Heart left ventricle (tissue), 16 donors: ENCODE results near the gene DNMT1. TPM values are rescaled to one million over a fixed set of nuclear protein-coding genes. Genes with fewer than 3 reads are reported as not detected.

Experiments used
- ATAC-seq, 4 donors: fragments of 200-7000 bp; cut with Tn5 transposase; one replicate each; pipeline ENCODE4 v1.9.1; 2020 to 2022; ENCODE audit warnings: moderate library complexity in 4 of 4, mild to moderate bottlenecking in 3 of 4, moderate number of reproducible peaks in 1 of 4
- DNase-seq, 5 donors: peaks; one replicate each; pipeline ENCODE4 v3.0.0-alpha.2; 2020
- H3K27ac ChIP-seq, 12 donors: fragments of 200-600 bp; sonication (generic) in 4 of 12; one replicate each; pipeline versions ENCODE4 v1.5.0 to v1.8.0; 2016 to 2022; ENCODE audit warnings: mild to moderate bottlenecking in 2 of 12
- H3K27me3 ChIP-seq, 9 donors: fragments of 200-600 bp; sonication (generic) in 2 of 9; one replicate each; pipeline versions ENCODE4 v1.5.1 to v1.8.0; 2016 to 2022; ENCODE audit warnings: mild to moderate bottlenecking in 3 of 9
- H3K36me3 ChIP-seq, 9 donors: fragments of 200-600 bp; sonication (generic) in 2 of 9; one replicate each; pipeline versions ENCODE4 v1.5.0 to v1.8.0; 2018 to 2022; ENCODE audit warnings: mild to moderate bottlenecking in 2 of 9
- H3K4me1 ChIP-seq, 12 donors: fragments of 200-600 bp; sonication (generic) in 4 of 12; one replicate each; pipeline versions ENCODE4 v1.5.0 to v1.8.0; 2016 to 2022; ENCODE audit warnings: mild to moderate bottlenecking in 3 of 12
- H3K4me3 ChIP-seq, 12 donors: fragments of 200-600 bp; sonication (generic) in 4 of 12; one replicate each; pipeline versions ENCODE4 v1.5.0 to v1.8.0; 2017 to 2022; ENCODE audit warnings: mild to moderate bottlenecking in 9 of 12, moderate library complexity in 4 of 12
- H3K9me3 ChIP-seq, 12 donors: fragments of 200-600 bp; sonication (generic) in 4 of 12; one replicate each; pipeline versions ENCODE4 v1.5.0 to v1.8.0; 2016 to 2022; ENCODE audit warnings: mild to moderate bottlenecking in 1 of 12
- CTCF ChIP-seq, 12 donors: fragments of 200-600 bp; sonication (generic) in 4 of 12; IDR thresholded peaks; one replicate each; pipeline versions ENCODE4 v1.5.0 to v1.8.0; 2018 to 2022; ENCODE audit warnings: antibody characterized with exemption in 12 of 12, mild to moderate bottlenecking in 5 of 12
- POLR2A ChIP-seq, 2 donors: fragments of 450-650 bp; IDR thresholded peaks; one replicate each; pipeline ENCODE4 v1.6.1; 2017; ENCODE audit warnings: antibody characterized with exemption in 2 of 2, mild to moderate bottlenecking in 2 of 2, moderate library complexity in 2 of 2
- WGBS, 4 donors: extraction: QIAGEN DNeasy Blood & Tissue Kit in 2 of 4; methylation state at CpG; one replicate each; pipeline versions ENCODE4 v1.1.5 to v1.1.7; 2013 to 2018; 5-methylcytosine and 5-hydroxymethylcytosine counted together
- intact Hi-C, 10 donors: fragments of 100-400 bp; cut with DNase I; formaldehyde crosslinking; loops; one replicate each; pipeline versions ENCODE4 v1.11.1 to v1.14.2; 2022
- polyA plus RNA-seq, 2 donors: library from polyadenylated mRNA; stranded (reverse); fragments of 200-250 nt; gene quantifications; one replicate each; pipeline ENCODE4 v1.2.3, GENCODE V29; 2013
- total RNA-seq, 9 donors: library from RNA; depleted of rRNA in 2 of 9; stranded (reverse); fragments of >200 nt in 2 of 9; fragmentation: NEBNext Ultra II Directional in 3 of 9; extraction: Animal tissue kit (Norgen Biotek cat#: 25700) in 3 of 9; gene quantifications; one replicate each; pipeline versions ENCODE4 v1.1.0 to v1.2.4, GENCODE V29; 2016 to 2023
- donor health status: ischemic (EF 13 %, LVEDD 7.1; RV severe dilation, severe dysfunction).
- donor health status: healthy with polysubstance abuse.
- donor health status: DM: no; HTN: yes; CAD: no.
- donor health status: DM: no; HTN: no; CAD: no.
- donor health status: ischemic (EF 25% LVEDD 6.9; RV normal size, moderate dysfunction).
- donor health status: ischemic (EF 25% LVEDD 5.7; RV mildly dilated, moderate dysfunction).
- donor health status: healthy.
- donor health status: DM: yes; HTN: yes; CAD: no.
- donor health status: ischemic (EF 35%, LVEDD 5.7; RV mildly dilated, moderate dysfunction).
- donor health status: nonischemic (EF 11% LVEDD 7.7; RV severe dilation, severe dysfunction).
- donor health status: DM: yes; HTN: yes; CAD: no.
- donor health status: PGD.
- donor health status: ischemic (EF 29% LVEDD 5.4; RV normal size, mild dysfunction).
- donor health status: nonischemic (EF 23%, LVEDD 6.1; RV moderate dilation, normal function).

DNMT1 gene
- total and polyA plus RNA-seq, 11 donors, result 16.1 to 61.6 (median 25.0) TPM

DNA sequence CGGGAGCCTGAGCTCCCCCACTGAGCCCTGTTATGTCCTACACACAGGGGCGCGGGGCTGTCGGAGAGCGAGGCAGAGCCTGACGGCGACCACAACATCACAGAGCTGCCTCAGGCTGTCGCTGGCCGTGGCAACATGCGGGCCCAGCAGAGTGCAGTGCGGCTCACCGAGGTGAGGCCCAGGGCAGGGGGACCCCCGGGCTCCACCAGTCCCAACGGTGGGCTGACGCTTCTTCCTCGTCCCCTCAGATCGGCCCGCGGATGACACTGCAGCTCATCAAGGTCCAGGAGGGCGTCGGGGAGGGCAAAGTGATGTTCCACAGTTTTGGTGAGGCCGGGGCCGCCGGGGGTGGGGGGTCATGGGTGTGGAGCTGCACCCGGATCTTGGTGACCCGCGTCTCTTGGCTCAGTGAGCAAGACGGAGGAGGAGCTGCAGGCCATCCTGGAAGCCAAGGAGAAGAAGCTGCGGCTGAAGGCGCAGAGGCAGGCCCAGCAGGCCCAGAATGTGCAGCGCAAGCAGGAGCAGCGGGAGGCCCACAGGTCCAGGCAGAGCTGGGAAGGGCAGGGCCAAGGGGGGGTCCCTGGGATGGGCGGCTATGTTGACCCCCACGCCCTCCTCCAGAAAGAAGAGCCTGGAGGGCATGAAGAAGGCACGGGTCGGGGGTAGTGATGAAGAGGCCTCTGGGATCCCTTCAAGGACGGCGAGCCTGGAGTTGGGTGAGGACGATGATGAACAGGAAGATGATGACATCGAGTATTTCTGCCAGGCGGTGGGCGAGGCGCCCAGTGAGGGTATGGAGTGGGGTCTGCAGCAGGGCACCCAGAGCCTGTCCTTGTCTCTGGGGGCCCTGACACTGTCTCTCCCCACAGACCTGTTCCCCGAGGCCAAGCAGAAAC, 84.4 kb downstream of the DNMT1 start:
- no peak overlapping the region for H3K4me3 ChIP-seq
- DNase-seq, result no peak
- intact Hi-C loops, result loop anchor here in 7 of 10 donors (5.0 to 10.0 kb wide), 5 partner anchors 134 to 274 kb away; partner anchors contain the start of genes MRPL4 (in 2 of the 7), OLFM2 (in 2 of the 7) and TYK2 (in 1 of the 7)
- no peaks in the 10 kb centered on the region for H3K9me3 ChIP-seq
- H3K27ac ChIP-seq, result peak overlapping the region in 1 of 12 donors; percentile 86
- H3K4me1 ChIP-seq, result peaks cover 0 to 58% (median 14%) of the 10 kb centered on the region in 12 donors
- 91 to 92% (median 91%) methylated on average over 32 to 44 of the region's 44 CpGs for WGBS, 4 donors
- no peak for ATAC-seq
- H3K27me3 ChIP-seq, result no peaks in the 10 kb centered on the region
- no peak for TF ChIP-seq POLR2A (IDR thresholded peaks at IDR 0.05)
- TF ChIP-seq CTCF (IDR thresholded peaks at IDR 0.05), result no peak
- H3K36me3 ChIP-seq, result peaks cover 7 to 60% (median 54%) of the 10 kb centered on the region in 9 donors

GRCh38 chr19:10109528-10109927, 85.2 kb downstream of the DNMT1 start:
- Histone ChIP-seq H3K4me1 (peaks cover 0 to 65% (median 14%) of the 10 kb centered on the region in 12 donors), H3K9me3 (no peaks in the 10 kb centered on the region), H3K27ac (no peak overlapping the region), H3K36me3 (peaks cover 7 to 53% (median 46%) of the 10 kb centered on the region in 9 donors), H3K4me3 (no peak overlapping the region), H3K27me3 (no peaks in the 10 kb centered on the region)
- no peak for DNase-seq
- TF ChIP-seq POLR2A (IDR thresholded peaks at IDR 0.05), result no peak
- no peak for ATAC-seq
- 93% methylated on average over 13 to 14 of the region's 14 CpGs for WGBS, 4 donors
- intact Hi-C loops, result loop anchor here in 1 of 10 donors (5.0 kb wide), 2 partner anchors 143 to 588 kb away; partner anchors contain the start of gene MRPL4

- TF ChIP-seq CTCF (IDR thresholded peaks at IDR 0.05) (no peak), POLR2A (IDR thresholded peaks at IDR 0.05) (no peak)
- H3K9me3 ChIP-seq, result no peaks in the 10 kb centered on the region
- 90 to 95% (median 95%) methylated on average over 12 to 14 of the region's 14 CpGs for WGBS, 4 donors
- H3K4me1 ChIP-seq, result peaks cover 0 to 55% (median 13%) of the 10 kb centered on the region in 12 donors
- no peak overlapping the region for H3K27ac ChIP-seq
- peaks cover 7 to 46% (median 42%) of the 10 kb centered on the region in 9 donors for H3K36me3 ChIP-seq
- no peak for ATAC-seq
- intact Hi-C loops, result loop anchor here in 1 of 10 donors (5.0 kb wide), 2 partner anchors 144 to 589 kb away; partner anchors contain the start of gene MRPL4
- no peaks in the 10 kb centered on the region for H3K27me3 ChIP-seq
- DNase-seq, result no peak
- H3K4me3 ChIP-seq, result peak overlapping the region in 2 of 12 donors; percentile 80 to 87
These were observed 86.9 kb downstream of the DNMT1 start for GRCh38 chr19:10107817-10108367.

GRCh38 chr19:10107254-10107653, 87.5 kb downstream of the DNMT1 start:
- Histone ChIP-seq H3K27me3 (no peaks in the 10 kb centered on the region), H3K27ac (peak overlapping the region in 3 of 12 donors; percentile 84 to 88 (median 85)), H3K9me3 (no peaks in the 10 kb centered on the region), H3K4me3 (peak overlapping the region in 10 of 12 donors; percentile 75 to 96 (median 87)), H3K36me3 (peaks cover 7 to 46% (median 42%) of the 10 kb centered on the region in 9 donors), H3K4me1 (peaks cover 0 to 55% (median 13%) of the 10 kb centered on the region in 12 donors)
- ATAC-seq (no peak), DNase-seq (no peak)
- TF ChIP-seq POLR2A (IDR thresholded peaks at IDR 0.05) (no peak), CTCF (IDR thresholded peaks at IDR 0.05) (no peak)
- 74 to 83% (median 77%) methylated on average over 10 of the region's 10 CpGs for WGBS, 4 donors
- intact Hi-C loops, result loop anchor here in 1 of 10 donors (5.0 kb wide), 2 partner anchors 145 to 590 kb away; partner anchors contain the start of gene MRPL4
